Testis (tissue), 2 donors: Measurements from ENCODE around the gene ABHD3.

Source experiments
- CTCF ChIP-seq, 3 experiments: fragments of 450-650 bp in 2 of 3; fragments of 200-600 bp in 1 of 3; sonication (generic) in 1 of 3; IDR thresholded peaks; one replicate each; pipeline ENCODE4 v1.5.1; 2016 to 2019; ENCODE audit warnings: antibody characterized with exemption in 3 of 3, mild to moderate bottlenecking in 2 of 3, moderate library complexity in 1 of 3
- POLR2A ChIP-seq: fragments of 450-650 bp; IDR thresholded peaks from one replicate; pipeline ENCODE4 v1.6.1; 2017; ENCODE audit warnings: antibody characterized with exemption, mild to moderate bottlenecking, moderate library complexity

GRCh38 chr18:21745231-21745630, 40.7 kb upstream of the ABHD3 start:
- TF ChIP-seq CTCF (IDR thresholded peaks at IDR 0.05) (no peak), POLR2A (no peak)
